Stimulated activated CD4-positive, alpha-beta T cell treated with anti-CD3 and anti-CD28 coated beads, Interleukin-15, amount 100 ng/mL, for 1 hour (primary cell): ENCODE results near the gene DNAH2.

ENCODE experiments used
- DNase-seq, 2 donors: peaks; one replicate each; pipeline ENCODE4 v3.0.0-alpha.2; 2020; ENCODE audit warnings: low read depth in 1 of 2, low spot score in 1 of 2

The DNAH2 gene

DNA sequence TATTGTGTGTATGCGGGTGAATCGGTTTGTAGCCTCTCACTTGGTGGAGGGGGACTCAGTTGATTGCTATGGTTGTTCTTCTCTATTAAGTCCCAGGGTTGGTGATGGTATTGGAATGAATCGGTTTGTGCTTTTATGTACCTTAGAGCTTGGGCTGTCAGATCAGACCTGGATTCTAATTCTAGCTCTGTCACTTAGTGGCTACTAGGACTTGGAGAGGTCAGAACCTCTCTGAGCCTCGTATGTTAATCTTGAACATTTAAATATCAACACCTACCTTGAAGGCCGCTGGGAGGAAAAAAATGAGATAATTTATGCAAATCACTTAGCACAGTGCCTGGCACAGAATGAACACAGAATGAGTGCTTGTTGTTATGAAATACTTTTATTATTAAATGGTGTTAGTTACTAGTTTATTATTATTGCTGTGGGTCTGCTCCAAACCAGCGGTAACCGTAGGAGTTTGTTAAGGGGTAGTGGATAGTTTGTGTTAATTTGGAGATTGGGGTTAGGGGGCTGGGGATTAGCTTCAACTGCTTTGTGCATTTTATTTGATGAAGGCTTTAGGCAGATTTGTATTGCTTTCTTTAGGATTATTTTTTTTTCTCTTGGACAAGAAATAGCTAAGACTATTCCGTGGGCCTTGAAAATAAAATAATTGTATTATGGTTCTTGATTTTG, 120.0 kb downstream of the DNAH2 start:
- DNase-seq = no peak

DNA sequence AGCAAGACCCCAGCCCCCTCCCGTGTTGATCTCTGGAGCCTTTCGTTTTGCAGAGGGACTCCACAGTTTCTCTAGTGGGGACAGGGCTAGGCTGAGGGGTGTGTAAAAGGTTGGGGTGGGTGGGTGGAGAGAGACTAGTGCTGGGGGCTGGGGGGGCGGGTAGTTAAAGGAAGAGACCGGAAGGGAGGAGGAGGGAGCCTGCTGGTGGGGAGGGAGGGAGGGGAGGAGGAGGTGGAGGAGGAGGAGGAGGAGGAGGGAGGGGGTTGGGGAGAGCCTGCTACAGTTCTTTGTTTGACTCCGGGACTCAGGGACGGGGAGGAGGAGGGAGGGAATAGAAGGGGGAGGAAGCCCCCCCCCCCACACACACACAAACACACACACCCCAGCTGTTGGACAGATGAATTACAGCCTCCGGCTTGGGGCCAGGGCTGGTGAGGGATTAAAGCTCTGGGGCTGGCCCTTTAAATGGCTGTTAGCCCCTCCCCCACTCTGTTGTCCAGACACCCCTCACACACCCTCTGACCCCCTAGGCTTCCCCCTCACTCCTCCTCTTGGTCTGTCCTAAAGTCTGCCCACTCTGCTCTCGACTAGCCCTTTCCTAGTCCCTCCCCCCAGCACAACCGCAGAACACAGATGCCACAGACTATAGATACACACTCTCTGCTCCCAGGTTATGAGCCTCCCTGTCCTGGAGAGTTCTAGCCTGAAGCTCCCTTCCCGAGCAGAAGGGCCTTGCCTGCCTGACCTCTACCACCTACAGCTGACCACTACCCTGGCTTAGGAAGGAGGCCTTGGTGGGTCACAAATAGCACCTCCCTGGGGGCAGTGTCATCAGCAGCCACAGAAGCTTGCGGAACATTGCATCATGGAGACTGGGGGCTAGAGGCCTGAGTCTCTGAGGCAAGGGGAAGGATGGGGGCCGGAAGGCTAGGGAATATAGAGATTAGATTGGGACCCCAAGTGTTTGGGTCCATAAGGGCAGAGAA, 120.8 kb downstream of the DNAH2 start:
- DNase-seq = no peak

DNA sequence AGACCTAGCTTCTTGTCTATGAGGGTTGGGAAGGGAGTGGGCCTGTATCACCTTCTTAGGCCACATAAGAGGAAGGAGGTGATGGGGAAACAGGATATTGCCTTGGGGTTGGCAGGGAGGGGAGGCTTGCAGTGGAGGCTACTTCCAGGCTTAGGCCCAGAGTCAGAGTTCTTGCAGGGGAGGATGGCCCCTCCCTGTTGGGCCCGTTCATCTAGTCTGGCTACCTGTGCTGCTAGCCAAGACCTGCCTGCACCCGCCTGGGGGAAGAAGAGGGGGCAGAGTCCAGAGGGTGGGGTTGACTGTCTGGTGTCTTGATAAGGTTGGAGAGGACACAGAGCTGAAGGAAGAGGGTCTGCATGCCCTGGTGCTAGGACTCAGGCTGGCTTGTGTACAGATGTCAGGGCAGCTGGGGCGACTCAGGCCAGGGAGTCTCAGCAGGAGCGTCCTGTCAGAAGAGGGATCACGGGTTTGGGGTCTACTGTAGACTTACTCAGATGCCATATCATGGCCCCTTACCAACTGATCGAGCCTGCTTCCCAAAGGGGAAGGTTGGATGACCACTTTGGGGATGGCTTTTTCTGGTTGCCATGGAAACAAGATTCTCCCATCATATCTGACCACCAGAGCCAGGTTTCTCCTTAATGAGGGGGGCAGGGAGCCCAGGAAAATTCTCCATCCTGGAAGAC, 121.8 kb downstream of the DNAH2 start:
- DNase-seq = no peak

DNA sequence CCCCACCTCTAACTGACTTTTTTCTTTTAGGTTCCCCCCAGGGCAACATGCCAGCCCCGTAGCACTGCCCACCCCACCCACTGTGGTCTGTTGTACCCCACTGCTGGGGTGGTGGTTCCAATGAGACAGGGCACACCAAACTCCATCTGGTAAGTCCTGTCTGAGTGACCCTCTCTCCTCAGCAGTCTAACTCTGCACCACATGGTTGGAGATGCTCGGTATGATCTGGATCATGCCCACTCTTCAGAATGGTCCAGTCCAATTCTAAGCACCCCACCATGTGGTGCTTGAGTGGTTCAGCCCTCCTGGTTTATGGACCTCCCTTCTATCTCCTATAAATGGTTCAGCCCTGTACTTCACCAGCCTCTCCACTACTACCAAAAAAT, 122.3 kb downstream of the DNAH2 start:
- DNase-seq = no peak

DNA sequence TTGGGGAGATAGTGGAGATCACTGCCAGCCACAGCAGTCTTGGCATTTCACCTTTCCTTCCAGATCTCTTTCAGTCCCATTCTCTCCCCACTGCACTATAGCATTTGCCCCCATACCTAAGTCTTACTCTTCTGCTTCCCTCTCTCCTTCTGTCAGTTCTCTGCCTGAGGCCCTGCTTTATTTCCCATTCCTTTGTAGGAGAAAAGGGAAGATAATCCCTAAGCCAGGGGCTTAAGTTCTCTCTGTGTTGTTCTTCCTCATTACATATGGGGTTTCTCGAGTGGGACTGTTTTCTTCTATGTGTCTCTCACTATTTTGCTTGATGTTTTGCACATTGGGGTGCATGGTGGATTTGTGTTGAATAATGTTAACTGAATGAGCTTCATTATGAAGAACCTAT, 122.9 kb downstream of the DNAH2 start:
- no peak for DNase-seq

DNA sequence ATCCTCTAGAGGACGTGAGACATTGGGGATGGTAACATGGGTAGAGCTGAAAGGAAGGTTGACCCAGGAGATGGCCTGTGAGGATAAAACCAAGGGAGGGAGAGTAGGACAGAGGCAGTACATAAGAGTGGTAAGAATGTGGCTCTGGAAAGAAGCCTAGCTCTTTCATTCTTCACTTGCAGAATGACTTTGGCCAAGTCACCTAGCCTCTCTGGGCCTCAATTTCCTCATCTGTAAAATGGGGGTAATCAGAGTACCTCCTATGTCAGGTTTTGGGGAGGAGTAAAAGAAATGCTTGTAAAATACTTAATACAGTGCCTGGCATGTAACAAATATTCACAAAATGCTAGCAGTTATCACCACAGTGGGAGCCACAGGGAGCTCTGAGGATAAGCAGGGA, 123.3 kb downstream of the DNAH2 start:
- no peak for DNase-seq

DNA sequence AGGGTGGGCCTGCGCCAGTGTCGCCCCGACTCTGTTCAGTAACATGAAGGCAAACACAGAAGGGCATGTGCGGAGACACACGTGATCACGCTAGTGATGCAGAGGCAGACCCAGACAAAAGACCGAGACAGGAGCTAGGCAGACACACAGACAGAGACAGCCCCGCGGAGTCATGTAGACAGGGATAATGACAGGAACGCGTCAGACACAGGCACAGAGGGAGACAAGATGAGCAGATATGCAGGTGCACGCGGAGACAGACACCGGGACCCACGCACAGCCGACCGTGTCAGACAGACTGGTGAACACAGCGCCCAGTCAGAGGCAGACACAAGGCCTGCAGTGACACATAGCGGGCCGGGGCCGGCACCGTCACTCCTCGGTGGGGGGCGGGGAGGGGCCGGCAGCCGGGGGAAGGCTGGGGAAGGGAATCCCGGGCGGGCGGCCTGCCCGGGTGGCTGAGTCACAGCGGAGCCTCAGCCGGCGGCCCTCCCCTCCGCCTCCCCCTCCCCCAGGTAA, 123.9 kb downstream of the DNAH2 start:
- DNase-seq = peak; percentile 93 to 94

DNA sequence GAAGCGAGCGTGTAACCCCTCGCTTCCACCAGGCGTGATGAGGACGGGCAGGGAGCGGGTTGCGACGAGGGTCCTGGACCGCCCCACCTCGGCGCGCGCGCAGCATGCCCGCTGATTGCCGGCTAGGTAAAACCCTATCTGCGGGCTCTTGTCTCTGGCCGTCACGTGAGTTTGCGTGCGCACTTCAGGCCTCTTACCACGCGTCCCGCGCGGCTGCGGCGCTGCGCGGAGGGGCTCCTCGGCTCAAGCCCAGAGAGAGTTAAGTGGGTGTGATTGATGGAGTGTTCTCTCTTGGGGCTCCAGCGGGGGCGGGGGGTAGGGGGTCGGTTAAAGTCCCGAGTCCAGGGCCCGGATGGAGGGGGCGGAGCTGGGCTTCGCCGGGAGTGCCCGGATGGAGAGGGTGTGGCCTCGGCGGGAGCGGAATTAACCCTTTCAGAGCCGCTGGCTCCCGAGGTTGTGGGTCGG, 124.4 kb downstream of the DNAH2 start:
- DNase-seq = peak; percentile 75

DNA sequence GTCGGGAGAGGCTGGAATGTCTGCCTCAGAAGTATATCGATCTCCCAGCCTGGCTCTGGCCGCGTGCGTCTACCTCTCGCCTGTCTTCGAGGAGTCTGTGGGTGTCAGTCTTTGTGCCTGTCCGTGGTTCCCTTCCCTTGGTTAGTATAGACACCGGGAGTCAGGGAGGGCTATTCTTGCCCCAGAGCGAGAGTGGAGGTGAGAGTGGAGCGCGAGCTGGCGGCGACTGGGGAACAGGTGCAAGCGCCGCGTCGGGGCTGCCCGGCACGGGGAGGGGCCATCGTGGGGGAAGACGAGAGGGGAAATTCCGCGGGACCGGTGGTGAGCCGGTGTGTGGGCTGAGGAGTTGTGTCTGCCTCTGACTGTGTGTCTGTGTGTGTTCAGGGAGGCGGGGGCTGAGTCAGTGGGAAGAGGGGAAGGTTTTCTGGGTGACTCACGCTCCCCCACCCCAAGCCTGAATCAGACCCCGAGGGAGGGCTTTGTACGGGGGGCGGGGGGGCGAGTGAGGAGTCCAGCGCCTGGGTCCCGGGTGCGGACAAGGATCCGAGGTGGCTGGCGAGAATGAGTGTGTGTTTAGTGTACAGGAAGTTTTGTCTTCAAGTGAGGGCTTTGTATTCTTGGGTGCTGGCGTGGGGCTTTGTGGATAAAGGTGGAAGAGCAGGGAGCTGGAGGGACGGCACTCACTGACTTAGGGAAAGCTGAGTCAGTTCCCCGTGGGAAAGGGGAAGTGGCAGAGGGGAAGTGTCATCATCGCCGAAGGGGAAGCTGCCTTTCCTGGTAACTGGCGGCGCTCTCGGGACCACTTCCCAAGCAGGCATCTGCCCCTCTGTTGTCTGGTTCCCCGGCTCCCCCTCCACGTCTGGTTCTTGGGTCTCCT, 125.1 kb downstream of the DNAH2 start:
- DNase-seq = peak; percentile 94 to 95

DNA sequence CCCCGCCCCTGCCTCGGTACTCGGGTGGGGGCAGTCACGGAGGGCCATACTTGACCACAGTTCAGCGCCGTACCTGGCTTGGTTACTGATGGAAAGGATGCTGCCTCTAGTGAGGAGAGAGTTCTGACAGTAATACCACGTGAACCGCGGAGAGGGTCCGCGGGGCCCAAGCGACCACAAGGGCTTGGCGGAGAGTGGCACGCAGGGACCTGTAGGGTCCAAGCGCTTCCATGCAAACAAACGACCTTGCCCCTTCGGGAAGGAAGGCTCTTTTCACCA, 125.7 kb downstream of the DNAH2 start:
- no peak for DNase-seq

DNA sequence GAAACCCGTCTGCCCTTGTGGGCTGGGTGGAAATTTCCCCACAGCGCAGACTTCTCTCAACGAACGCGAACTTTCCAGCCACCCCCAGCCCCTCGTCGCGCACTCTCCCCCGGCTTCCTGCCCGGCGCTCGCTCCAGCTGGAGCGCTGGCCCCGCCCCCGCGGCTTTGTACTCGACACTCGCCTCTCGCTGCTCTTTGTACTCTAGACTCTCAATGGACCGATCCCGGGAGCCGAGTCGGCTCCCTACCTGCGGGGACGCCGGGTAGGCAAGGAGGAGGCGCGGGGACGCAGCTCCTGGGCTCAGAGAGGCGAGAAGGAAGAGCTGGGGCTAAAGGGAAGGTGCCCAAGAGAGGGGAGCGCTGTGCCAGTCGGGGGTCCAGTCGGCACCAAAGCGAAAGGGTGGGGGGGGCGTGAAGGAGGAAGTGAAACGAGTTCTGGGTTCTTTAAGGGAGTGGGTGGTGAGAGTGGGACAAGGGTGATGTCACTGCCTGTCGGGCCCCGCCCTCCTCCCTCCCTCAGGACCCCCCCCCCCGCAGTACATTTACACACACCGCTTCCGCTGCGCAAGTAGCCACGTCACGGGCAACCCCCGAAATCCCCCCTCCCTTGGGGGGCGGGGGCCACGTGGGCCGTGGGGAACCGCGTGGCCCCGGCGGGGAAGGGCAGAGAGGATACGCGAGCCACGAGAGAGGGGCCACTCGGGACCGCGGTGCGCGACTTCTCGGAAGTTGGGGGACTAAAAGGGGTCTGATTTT, 126.2 kb downstream of the DNAH2 start:
- peak; percentile 91 for DNase-seq

DNA sequence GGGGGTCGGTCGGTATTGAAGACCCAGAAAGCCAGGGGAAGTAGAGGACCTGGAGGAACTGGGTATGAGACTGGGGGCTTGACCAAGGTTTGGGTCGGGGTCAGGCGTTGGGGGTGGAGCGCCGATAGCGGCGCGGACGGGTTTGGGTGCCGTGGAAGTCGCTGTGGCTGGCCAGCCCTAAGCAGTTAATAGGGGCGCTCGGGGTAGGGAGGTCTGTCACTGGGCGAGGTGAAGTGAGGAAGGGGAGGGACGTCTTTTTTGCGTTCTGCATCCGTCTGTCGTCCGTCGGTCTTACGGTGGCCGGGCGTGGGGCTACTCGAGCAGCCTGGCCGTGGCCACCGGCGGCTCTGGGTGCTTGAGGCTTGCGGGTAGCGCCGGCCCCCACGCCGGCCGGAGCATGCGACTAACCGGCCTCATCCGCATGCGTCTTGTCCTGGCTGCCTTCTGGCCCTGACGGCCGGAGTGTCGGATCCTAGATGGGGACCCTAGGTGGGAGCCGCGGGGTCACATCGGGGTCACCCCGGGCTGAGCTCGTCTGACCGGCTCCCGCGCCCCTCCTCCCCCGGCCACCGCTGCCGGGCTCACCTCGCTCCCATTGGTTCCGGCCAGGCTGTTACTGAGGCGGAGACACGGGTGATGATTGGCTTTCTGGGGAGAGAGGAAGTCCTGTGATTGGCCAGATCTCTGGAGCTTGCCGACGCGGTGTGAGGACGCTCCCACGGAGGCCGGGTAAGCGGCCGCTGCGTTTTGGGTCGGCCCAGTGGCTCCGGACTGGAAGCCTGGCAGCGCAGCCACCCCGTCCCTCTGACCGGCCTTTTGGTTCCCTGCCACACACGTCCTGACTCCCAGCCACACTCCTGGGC, 127.0 kb downstream of the DNAH2 start:
- peak; percentile 58 to 68 for DNase-seq

DNA sequence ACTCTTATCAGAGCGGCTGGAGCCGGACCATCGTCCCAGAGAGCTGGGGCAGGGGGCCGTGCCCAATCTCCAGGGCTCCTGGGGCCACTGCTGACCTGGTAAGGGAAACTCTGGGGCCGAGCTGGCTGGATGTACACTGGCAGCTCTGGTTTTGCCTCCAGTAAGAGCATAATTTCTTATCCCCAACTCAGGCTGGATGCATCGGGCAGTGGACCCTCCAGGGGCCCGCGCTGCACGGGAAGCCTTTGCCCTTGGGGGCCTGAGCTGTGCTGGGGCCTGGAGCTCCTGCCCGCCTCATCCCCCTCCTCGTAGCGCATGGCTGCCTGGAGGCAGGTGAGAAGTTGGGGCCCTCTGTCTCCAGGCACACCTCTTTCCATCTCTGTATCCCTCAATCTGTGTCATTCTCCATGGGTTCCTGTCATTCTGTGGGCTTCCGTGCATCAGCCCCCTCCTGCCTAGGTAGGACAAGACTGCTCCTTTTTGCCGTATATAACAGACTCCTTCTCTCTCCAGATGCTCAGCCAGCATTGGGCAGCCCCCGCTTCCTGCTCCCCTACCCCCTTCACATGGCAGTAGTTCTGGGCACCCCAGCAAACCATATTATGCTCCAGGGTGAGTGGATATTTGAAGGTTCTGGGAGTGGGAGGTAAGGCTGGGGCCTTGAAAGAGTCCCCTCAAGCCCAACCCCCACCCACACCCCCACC, 128.0 kb downstream of the DNAH2 start:
- no peak for DNase-seq

DNA sequence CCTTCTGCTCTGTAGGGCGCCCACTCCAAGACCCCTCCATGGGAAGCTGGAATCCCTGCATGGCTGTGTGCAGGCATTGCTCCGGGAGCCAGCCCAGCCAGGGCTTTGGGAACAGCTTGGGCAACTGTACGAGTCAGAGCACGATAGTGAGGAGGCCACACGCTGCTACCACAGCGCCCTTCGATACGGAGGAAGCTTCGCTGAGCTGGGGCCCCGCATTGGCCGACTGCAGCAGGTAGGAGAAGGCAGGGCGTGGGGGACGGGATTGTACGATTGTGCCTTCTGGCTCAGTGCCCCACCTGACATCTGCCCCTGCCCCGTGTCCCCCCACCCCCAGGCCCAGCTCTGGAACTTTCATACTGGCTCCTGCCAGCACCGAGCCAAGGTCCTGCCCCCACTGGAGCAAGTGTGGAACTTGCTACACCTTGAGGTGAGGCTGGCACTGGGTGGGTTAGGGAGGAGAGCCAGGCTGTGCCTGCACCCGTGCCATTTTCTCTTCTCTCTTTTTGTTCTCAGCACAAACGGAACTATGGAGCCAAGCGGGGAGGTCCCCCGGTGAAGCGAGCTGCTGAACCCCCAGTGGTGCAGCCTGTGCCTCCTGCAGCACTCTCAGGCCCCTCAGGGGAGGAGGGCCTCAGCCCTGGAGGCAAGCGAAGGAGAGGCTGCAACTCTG, 128.7 kb downstream of the DNAH2 start:
- no peak for DNase-seq

DNA sequence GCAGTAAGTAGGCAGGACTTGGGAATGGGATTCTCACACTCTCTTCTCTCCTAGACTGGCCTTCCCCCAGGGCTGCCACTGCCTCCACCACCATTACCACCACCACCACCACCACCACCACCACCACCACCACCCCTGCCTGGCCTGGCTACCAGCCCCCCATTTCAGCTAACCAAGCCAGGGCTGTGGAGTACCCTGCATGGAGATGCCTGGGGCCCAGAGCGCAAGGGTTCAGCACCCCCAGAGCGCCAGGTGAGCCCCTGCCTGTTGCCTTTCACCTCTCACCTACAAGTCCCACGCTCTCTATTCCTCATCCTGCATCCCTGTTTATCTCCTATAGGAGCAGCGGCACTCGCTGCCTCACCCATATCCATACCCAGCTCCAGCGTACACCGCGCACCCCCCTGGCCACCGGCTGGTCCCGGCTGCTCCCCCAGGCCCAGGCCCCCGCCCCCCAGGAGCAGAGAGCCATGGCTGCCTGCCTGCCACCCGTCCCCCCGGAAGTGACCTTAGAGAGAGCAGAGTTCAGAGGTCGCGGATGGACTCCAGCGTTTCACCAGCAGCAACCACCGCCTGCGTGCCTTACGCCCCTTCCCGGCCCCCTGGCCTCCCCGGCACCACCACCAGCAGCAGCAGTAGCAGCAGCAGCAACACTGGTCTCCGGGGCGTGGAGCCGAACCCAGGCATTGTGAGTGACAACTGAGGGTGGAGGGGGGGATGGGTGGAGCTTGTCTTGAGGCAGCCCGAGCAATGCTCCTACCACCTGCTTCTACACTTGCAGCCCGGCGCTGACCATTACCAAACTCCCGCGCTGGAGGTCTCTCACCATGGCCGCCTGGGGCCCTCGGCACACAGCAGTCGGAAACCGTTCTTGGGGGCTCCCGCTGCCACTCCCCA, 129.5 kb downstream of the DNAH2 start:
- DNase-seq = no peak

DNA sequence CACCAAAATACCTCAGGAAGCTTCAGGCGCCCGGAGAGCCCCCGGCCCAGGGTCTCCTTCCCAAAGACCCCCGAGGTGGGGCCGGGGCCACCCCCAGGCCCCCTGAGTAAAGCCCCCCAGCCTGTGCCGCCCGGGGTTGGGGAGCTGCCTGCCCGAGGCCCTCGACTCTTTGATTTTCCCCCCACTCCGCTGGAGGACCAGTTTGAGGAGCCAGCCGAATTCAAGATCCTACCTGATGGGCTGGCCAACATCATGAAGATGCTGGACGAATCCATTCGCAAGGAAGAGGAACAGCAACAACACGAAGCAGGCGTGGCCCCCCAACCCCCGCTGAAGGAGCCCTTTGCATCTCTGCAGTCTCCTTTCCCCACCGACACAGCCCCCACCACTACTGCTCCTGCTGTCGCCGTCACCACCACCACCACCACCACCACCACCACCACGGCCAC, 130.6 kb downstream of the DNAH2 start:
- no peak for DNase-seq

DNA sequence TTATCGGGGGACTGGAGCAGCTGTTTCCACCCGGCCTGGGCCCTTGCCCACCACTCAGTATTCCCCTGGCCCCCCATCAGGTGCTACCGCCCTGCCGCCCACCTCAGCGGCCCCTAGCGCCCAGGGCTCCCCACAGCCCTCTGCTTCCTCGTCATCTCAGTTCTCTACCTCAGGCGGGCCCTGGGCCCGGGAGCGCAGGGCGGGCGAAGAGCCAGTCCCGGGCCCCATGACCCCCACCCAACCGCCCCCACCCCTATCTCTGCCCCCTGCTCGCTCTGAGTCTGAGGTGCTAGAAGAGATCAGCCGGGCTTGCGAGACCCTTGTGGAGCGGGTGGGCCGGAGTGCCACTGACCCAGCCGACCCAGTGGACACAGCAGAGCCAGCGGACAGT, 131.2 kb downstream of the DNAH2 start:
- DNase-seq = no peak
